Spleen (tissue), 11 donors: ENCODE results near the gene PAK1IP1. TPM values are rescaled to one million over a fixed set of nuclear protein-coding genes. Genes with fewer than 3 reads are reported as not detected.

ENCODE experiments used
- DNase-seq: peaks from one replicate; pipeline ENCODE4 v3.0.0-alpha.2; 2020
- H3K27ac ChIP-seq, 8 donors: fragments of 200-600 bp; sonication (generic) in 7 of 8; 1 replicate in 4 of 8; 2 replicates in 4 of 8; pipeline versions ENCODE4 v1.5.0 to v1.8.0; 2016 to 2021; ENCODE audit warnings: inconsistent platforms in 4 of 8, mild to moderate bottlenecking in 4 of 8, moderate library complexity in 1 of 8
- H3K27me3 ChIP-seq, 7 donors: fragments of 200-600 bp; sonication (generic) in 6 of 7; replicated peaks in 1 of 7; 1 replicate in 4 of 7; 2 replicates in 3 of 7; pipeline versions ENCODE4 v1.5.0 to v1.8.0; 2016 to 2021; ENCODE audit warnings: inconsistent platforms in 3 of 7, mild to moderate bottlenecking in 1 of 7
- H3K36me3 ChIP-seq, 6 donors: fragments of 200-600 bp; sonication (generic) in 5 of 6; 1 replicate in 4 of 6; 2 replicates in 2 of 6; pipeline versions ENCODE4 v1.5.0 to v1.8.0; 2016 to 2021; ENCODE audit warnings: inconsistent platforms in 2 of 6
- H3K4me1 ChIP-seq, 6 donors: fragments of 200-600 bp; sonication (generic) in 5 of 6; 1 replicate in 3 of 6; 2 replicates in 3 of 6; pipeline versions ENCODE4 v1.5.0 to v1.8.0; 2016 to 2021; ENCODE audit warnings: inconsistent platforms in 3 of 6
- H3K4me3 ChIP-seq, 8 donors: fragments of 200-600 bp; sonication (generic) in 7 of 8; 1 replicate in 4 of 8; 2 replicates in 4 of 8; pipeline versions ENCODE4 v1.5.0 to v1.8.0; 2016 to 2021; ENCODE audit warnings: inconsistent platforms in 4 of 8, mild to moderate bottlenecking in 4 of 8, moderate library complexity in 2 of 8
- H3K9me3 ChIP-seq, 8 donors: fragments of 200-600 bp; sonication (generic) in 7 of 8; 1 replicate in 4 of 8; 2 replicates in 4 of 8; pipeline versions ENCODE4 v1.5.0 to v1.8.0; 2016 to 2021; ENCODE audit warnings: inconsistent platforms in 4 of 8
- CTCF ChIP-seq, 11 experiments: fragments of 200-600 bp in 7 of 11; fragments of 450-650 bp in 4 of 11; sonication (generic) in 4 of 11; IDR thresholded peaks in 8 of 11; conservative IDR thresholded peaks in 3 of 11; 1 replicate in 7 of 11; 2 replicates in 4 of 11; pipeline versions ENCODE4 v1.4.0 to v1.8.0; 2016 to 2021; ENCODE audit warnings: antibody characterized with exemption in 11 of 11, inconsistent platforms in 4 of 11, mild to moderate bottlenecking in 1 of 11
- POLR2A ChIP-seq, 3 donors: fragments of 450-650 bp; IDR thresholded peaks; one replicate each; pipeline ENCODE4 v1.5.1; 2017; ENCODE audit warnings: antibody characterized with exemption in 3 of 3, mild to moderate bottlenecking in 1 of 3
- POLR2AphosphoS5 ChIP-seq, 3 donors: sonication (generic); formaldehyde crosslinking; IDR thresholded peaks; one replicate each; pipeline ENCODE4 v1.5.1; 2017; ENCODE audit warnings: antibody characterized with exemption in 3 of 3
- whole genome bisulfite sequencing, 5 donors: extraction: QIAGEN DNeasy Blood & Tissue Kit in 3 of 5; methylation state at CpG; one replicate each; pipeline versions ENCODE4 v1.1.5 to v1.1.7; 2013 to 2018; 5-methylcytosine and 5-hydroxymethylcytosine counted together
- intact Hi-C: fragments of 100-400 bp; cut with DNase I; formaldehyde crosslinking; loops from one replicate; pipeline ENCODE4 v1.15.0; 2023; ENCODE audit warnings: low total_unique reads
- polyA plus RNA-seq, 3 donors: library from polyadenylated mRNA; stranded (reverse); fragments of 200-250 nt; gene quantifications; one replicate each; pipeline ENCODE4 v1.2.1, GENCODE V29; 2013
- total RNA-seq, 7 donors: library from RNA; depleted of rRNA in 3 of 7; stranded (reverse); fragments of >200 nt in 3 of 7; fragmentation: NEBNext Ultra II Directional in 4 of 7; extraction: Animal tissue kit (Norgen Biotek cat#: 25700) in 4 of 7; gene quantifications; one replicate each; pipeline versions ENCODE4 v1.1.0 to v1.2.1, GENCODE V29; 2016 to 2021
- donor health status: healthy with polysubstance abuse.
- donor health status: DM: no; HTN: no; CAD: no; lungs with moderate emphysema.
- donor health status: DM: no; HTN: no; CAD: no.
- donor health status: Bipolar disorder and iron deficiency.
- donor health status: healthy.
- donor health status: DM: no; HTN: no; CAD: no.
- donor health status: DM: yes; HTN: yes; CAD: no.

PAK1IP1 gene
- total and polyA plus RNA-seq, 10 donors, result 7.3 to 14.7 (median 10.9) TPM

GRCh38 chr6:10722570-10722819 is 27.7 kb downstream of the PAK1IP1 start:
- TF ChIP-seq CTCF (IDR thresholded peaks at IDR 0.05 in 8 of 11, conservative IDR thresholded peaks at IDR 0.05 in 3 of 11), result no peak
- no peak for TF ChIP-seq POLR2A (IDR thresholded peaks at IDR 0.05)
- TF ChIP-seq POLR2AphosphoS5 (IDR thresholded peaks at IDR 0.05), result no peak
- WGBS, 5 donors, result 2 to 5% (median 4%) methylated on average over 6 of the region's 6 CpGs
- DNase-seq, result no peak
- H3K27me3 ChIP-seq, result no peaks in the 10 kb centered on the region
- intact Hi-C loops, result no loop called here
- peaks cover 0 to 22% (median 2%) of the 10 kb centered on the region in 6 donors for H3K36me3 ChIP-seq
- H3K27ac ChIP-seq, result peak overlapping the region; percentile 53 to 89 (median 86)
- H3K9me3 ChIP-seq, result peaks cover 0 to 25% (median 14%) of the 10 kb centered on the region in 8 donors
- peak overlapping the region; percentile 46 to 77 (median 62) for H3K4me3 ChIP-seq
- H3K4me1 ChIP-seq, result peaks cover 11 to 71% (median 39%) of the 10 kb centered on the region in 6 donors

- peaks cover 11 to 71% (median 39%) of the 10 kb centered on the region in 6 donors for H3K4me1 ChIP-seq
- H3K27me3 ChIP-seq, result no peaks in the 10 kb centered on the region
- peak within 1 kb of the TSS; percentile 46 to 77 (median 62) for H3K4me3 ChIP-seq
- peak; percentile 99 for DNase-seq
- peak; percentile 93 to 99 (median 96) for TF ChIP-seq POLR2AphosphoS5 (IDR thresholded peaks at IDR 0.05)
- TF ChIP-seq POLR2A (IDR thresholded peaks at IDR 0.05), result peak in 2 of 3 donors; percentile 25 to 84
- peak in 2 of 11 experiments; percentile 11 to 24 for TF ChIP-seq CTCF (IDR thresholded peaks at IDR 0.05 in 8 of 11, conservative IDR thresholded peaks at IDR 0.05 in 3 of 11)
- H3K9me3 ChIP-seq, result peaks cover 0 to 22% (median 14%) of the 10 kb centered on the region in 8 donors
- peak within 1 kb of the TSS; percentile 53 to 89 (median 86) for H3K27ac ChIP-seq
- intact Hi-C loops, result no loop called here
- peaks cover 0 to 24% (median 2%) of the 10 kb centered on the region in 6 donors for H3K36me3 ChIP-seq
- WGBS, 5 donors, result 1% methylated on average over 41 to 55 of the region's 55 CpGs
Observed at GRCh38 chr6:10722820-10723566, 28.2 kb downstream of the PAK1IP1 start, which contains the start of gene TMEM14C. Gene TMEM14C (plus strand): TSS chr6:10723070. CDS start chr6:10724614, 1,544 bp downstream.

GRCh38 chr6:10723567-10723881 is 28.8 kb downstream of the PAK1IP1 start:
- no peak for DNase-seq
- Histone ChIP-seq H3K4me1 (peaks cover 11 to 71% (median 39%) of the 10 kb centered on the region in 6 donors), H3K9me3 (peaks cover 0 to 17% (median 11%) of the 10 kb centered on the region in 8 donors), H3K27me3 (no peaks in the 10 kb centered on the region), H3K36me3 (peaks cover 0 to 29% (median 2%) of the 10 kb centered on the region in 6 donors), H3K27ac (peak overlapping the region; percentile 53 to 89 (median 86)), H3K4me3 (peak overlapping the region; percentile 46 to 77 (median 62))
- WGBS, 5 donors, result 34 to 50% (median 50%) methylated on average over 7 of the region's 7 CpGs
- no peak for TF ChIP-seq POLR2A (IDR thresholded peaks at IDR 0.05)
- no peak for TF ChIP-seq CTCF (IDR thresholded peaks at IDR 0.05 in 8 of 11, conservative IDR thresholded peaks at IDR 0.05 in 3 of 11)
- TF ChIP-seq POLR2AphosphoS5 (IDR thresholded peaks at IDR 0.05), result no peak
- intact Hi-C loops, result no loop called here

- H3K27me3 ChIP-seq, result no peaks in the 10 kb centered on the region
- peaks cover 11 to 63% (median 37%) of the 10 kb centered on the region in 6 donors for H3K4me1 ChIP-seq
- intact Hi-C loops, result no loop called here
- no peak overlapping the region for H3K27ac ChIP-seq
- no peak overlapping the region for H3K4me3 ChIP-seq
- H3K9me3 ChIP-seq, result peaks cover 0 to 2% (median 0%) of the 10 kb centered on the region in 8 donors
- peaks cover 0 to 44% (median 6%) of the 10 kb centered on the region in 6 donors for H3K36me3 ChIP-seq
- no peak for DNase-seq
- TF ChIP-seq POLR2AphosphoS5 (IDR thresholded peaks at IDR 0.05), result no peak
- TF ChIP-seq CTCF (IDR thresholded peaks at IDR 0.05 in 8 of 11, conservative IDR thresholded peaks at IDR 0.05 in 3 of 11), result no peak
- no peak for TF ChIP-seq POLR2A (IDR thresholded peaks at IDR 0.05)
- WGBS, 5 donors, result 82 to 91% (median 88%) methylated on average over 6 of the region's 6 CpGs
Observed at GRCh38 chr6:10725044-10725443, 30.3 kb downstream of the PAK1IP1 start.
